GM19438 (cell line): Measurements from ENCODE around the gene PANX3.

Source experiments
- ATAC-seq: cut with Tn5 transposase; IDR thresholded peaks from one replicate; pipeline ENCODE4 v1.9.1; 2021; ENCODE audit warnings: low read depth; ENCODE audit not compliant: unreplicated experiment

The PANX3 gene

GRCh38 chr11:124648610-124649009 is 37.4 kb downstream of the PANX3 start:
- ATAC-seq, result no peak

GRCh38 chr11:124656774-124657630 is 45.8 kb downstream of the PANX3 start:
- ATAC-seq, result no peak

- ATAC-seq, result no peak
Measured at GRCh38 chr11:124657904-124658303, 46.7 kb downstream of the PANX3 start.

GRCh38 chr11:124658501-124658900 is 47.3 kb downstream of the PANX3 start:
- no peak for ATAC-seq

GRCh38 chr11:124658986-124659385 is 47.8 kb downstream of the PANX3 start:
- ATAC-seq, result no peak

- no peak for ATAC-seq
Measured at GRCh38 chr11:124661553-124661952, 50.3 kb downstream of the PANX3 start.

GRCh38 chr11:124662106-124662505 is 50.9 kb downstream of the PANX3 start:
- ATAC-seq, result no peak

GRCh38 chr11:124663861-124664260 is 52.6 kb downstream of the PANX3 start:
- no peak for ATAC-seq

- no peak for ATAC-seq
Measured at GRCh38 chr11:124667601-124668000, 56.4 kb downstream of the PANX3 start.

- ATAC-seq, result no peak
Measured at GRCh38 chr11:124669193-124669592, 58.0 kb downstream of the PANX3 start.
